GM20431 (cell line): ENCODE data around the gene ST6GALNAC5.
"Not testable (repeated sequence)": the region's sequence is repeated elsewhere in the genome, so short reads cannot be mapped to it uniquely, and the experiment has no call there.

Source experiments
- in situ Hi-C: fragments of 300-500 bp; cut with MseI, MboI; formaldehyde crosslinking; loops from one replicate; pipeline ENCODE4 v1.15.0; 2020; ENCODE audit warnings: low sequenced_read_pairs; ENCODE audit not compliant: unreplicated experiment

The ST6GALNAC5 gene

DNA sequence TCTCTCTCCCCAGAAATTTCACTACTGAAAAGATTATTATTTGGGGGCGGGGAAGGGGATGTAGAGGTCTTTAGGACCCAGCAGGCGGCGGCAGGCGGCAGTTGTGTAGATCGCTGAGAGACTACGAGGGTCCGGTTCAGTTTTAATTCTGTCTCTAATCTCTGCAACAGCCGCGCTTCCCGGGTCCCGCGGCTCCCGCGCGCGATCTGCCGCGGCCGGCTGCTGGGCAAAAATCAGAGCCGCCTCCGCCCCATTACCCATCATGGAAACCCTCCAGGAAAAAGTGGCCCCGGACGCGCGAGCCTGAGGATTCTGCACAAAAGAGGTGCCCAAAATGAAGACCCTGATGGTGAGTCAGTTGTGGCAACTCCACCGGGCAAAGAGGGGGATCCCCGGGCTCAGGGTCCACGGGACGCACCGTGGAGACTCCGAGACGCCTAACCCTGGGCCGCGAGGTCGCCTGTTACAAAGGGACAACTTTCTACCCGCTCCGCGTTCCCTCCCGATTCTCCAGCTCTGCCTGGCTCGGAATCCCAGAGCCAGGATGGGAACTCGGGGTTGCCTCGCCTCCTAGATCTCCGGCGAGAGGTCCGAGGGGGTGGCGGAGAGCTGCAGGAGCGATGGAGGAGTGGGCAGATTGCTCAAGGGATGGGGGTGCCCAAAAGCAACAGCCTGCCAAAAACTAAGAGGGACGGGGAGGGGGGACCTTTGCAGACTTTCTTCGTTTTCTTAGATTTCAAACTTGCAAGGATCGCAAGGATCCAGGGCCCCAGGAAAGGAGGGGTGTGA, at the start of gene ST6GALNAC5:
TSS of gene ST6GALNAC5 (plus strand) at position 139 of the 789 bp plus-strand sequence.
- in situ Hi-C loops = no loop called here

DNA sequence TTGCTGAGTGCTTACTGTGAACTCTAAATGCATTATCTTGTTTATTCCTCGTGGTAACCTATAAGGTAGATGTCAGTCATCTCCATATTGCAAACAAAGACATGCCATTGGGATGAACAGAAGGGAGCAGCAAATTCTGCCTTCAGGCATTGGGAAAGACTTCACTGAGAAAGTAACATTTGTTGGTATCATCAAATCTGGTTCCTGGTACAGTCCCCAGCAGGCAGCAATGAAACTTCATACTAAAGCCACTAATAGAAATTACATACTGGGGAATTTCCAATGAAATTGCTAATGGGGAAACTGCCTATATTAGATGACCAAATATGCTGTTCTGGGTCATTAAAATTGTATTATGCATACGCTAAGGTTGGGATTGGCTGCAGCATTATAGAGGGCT, 47.3 kb upstream of the ST6GALNAC5 start:
- in situ Hi-C loops = no loop called here

DNA sequence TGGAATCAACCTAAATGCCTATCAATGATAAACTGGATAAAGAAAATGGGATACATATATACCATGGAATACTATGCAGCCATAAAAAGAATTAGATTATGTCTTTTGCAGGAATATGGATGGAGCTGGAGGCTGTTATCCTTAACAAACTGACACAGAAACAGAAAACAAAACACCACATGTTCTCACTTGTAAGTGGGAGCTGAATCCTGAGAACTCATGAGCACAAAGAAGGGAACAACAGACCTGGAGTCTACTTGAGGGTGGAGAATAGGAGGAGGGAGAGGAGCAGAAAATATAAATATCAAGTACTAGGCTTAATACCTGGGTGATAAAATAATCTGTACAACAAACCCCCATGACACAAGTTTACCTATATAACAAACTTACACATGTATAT, 44.3 kb upstream of the ST6GALNAC5 start:
- in situ Hi-C loops = not testable (repeated sequence)

DNA sequence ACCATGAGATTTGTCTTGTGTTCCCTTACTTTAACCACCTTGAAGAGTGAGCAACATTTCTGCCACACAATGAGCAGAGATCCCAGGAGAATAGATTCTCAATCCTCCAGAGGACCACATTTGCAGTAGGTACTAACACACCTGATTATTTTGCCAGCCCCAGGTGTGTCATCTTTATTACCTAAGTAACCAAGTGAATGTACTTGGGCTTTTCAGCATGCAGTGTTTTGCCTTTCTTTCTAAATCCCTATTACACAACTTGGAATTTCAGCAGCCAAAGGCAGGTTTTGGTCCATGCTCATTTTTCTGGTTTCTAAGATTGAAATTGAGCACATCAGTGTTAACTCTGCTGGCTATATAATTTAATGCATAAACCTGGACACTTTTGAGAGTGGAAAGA, 43.2 kb upstream of the ST6GALNAC5 start:
- in situ Hi-C loops = no loop called here

DNA sequence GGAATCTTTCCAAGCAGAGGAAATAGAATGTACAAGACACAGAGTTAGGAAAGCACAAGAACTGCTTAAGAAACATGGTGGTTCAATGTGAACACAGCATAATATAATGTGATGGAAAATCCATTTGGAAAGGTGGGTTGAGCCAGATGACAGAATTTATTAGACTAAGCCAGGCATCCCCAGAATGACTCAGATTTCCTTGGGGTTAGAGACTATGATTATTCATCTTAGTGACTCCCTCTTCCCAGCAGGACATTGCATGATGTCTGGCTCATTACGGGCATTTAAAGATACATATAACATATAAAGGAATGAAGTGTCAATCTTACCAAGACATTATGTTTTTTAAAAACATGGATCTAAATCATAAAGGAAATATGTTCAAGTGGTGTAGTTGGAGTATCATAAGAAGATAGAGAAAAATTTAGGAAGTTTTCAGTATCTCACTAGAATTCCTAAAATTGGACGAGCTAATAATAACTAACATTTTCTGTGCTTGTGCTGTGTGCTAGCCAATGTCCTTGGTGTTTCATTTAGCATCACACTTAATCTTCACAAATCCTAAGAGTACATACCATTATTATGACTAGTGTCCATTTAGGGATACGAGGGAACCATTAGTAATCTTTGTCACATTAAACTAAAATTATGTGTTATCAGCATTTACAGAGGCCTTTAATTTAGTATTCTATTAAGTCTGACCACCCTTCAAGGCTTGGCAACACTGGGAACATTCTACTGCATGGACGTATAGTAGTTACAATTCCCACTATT, 41.0 kb upstream of the ST6GALNAC5 start:
- in situ Hi-C loops = no loop called here

DNA sequence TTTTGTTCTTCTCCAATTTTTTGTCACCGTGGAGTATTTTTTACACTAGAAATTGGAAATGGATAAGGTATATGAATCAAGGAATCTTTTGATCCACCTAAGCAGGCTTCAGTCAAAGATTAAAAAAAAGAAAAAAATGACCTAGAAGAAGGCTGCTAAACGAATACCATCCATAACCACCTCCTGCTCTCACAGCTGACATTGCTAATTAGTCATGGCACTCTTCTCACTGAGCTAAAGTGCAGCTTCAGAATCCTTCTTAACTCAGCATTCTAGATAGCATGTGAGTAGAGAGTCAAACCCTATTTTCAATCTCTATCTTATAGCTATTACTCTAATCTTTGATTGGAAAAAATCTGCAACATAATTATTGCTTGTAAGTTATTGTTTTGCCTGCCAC, 40.2 kb upstream of the ST6GALNAC5 start:
- in situ Hi-C loops = no loop called here

DNA sequence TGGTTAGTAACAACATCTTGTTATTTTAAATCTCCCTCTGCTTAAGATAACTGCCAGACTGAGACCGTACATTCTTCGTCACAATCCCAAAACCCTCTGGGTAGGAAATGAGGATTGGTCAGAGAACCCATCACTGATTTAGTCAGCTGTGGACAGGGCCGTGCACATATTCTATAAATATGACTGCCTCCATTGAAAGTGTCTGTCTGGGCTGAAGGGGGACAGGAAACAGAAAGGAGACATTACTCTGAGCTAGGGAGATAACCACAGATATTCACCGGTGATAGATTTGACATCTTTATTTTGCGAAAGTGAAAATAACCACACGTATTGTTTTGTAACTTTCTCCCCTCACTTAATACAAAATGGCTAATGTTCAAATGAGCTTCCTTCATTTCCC, 36.9 kb upstream of the ST6GALNAC5 start:
- in situ Hi-C loops = no loop called here

DNA sequence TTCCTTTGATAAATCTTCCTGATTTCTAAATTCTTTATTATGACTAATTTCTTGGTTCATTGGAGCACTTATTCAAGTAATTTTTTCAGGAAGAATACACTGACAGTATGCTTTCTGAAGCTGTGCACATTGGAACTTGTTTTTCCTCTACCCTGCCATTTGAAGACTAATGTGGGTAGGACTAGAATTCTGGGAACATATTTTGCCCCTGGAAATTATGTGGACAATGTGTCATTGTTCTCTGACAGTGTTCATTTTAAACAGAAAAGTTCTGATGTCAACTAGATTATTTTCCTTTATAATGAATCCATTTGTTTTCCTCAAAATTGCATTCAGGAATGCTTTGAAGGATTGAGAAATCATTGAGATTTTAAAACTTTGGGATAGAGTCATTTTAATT, 34.8 kb upstream of the ST6GALNAC5 start:
- in situ Hi-C loops = no loop called here

DNA sequence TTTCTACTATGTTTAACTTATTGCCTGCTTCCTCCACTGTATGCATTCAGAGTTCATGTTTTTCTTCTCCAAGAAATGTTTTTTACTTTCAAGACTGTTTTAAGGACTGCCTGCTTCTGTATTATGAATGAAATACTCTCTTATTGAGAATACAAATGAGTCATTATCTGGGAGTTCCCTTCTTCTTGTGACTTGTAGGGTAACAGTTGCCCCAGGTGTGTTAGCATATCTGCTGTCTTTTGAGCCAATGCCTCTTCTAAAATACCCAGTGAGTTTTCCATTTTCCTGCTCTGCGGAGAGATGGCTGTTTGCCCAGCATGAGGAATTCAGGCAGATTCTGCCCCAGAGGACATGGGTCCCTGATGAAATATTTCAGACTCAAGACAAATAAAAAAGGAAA, 34.1 kb upstream of the ST6GALNAC5 start:
- in situ Hi-C loops = no loop called here

DNA sequence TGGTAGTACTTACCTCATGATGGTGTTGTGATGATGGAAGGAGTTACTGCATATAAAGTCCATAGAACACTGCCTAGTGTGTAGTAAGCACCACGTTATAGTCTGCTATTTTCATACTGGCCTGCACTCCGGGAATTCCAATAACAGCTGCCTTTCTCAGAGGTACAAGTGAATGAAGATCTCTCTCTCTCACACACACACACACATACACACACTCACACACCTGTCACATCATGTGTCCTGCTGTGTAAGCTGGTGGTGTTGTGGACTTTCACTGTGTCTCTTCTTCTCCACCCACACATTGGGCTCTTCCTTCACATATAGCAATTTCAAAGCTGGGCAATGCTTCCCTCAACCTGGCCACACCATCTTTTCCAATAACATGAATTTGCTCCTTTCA, 33.4 kb upstream of the ST6GALNAC5 start:
- in situ Hi-C loops = no loop called here

DNA sequence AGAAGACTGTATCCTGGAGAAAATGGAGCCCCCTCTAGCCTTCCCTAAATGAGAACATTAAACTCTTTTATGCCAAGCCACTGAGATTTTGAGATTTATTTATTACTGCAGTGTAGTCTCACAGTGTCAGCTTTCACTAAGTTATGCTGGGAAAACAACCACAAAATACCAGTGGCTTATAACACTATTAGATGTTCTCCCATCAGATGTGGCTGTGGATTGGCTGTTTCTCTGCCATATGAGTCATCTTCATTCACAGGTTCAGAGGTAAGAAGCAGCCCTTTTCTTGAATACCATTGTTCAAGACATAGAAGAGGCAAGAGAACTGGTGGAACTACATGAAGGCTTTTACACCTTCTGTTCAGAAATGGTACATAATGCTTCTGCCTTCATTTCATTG, 32.1 kb upstream of the ST6GALNAC5 start:
- in situ Hi-C loops = no loop called here

DNA sequence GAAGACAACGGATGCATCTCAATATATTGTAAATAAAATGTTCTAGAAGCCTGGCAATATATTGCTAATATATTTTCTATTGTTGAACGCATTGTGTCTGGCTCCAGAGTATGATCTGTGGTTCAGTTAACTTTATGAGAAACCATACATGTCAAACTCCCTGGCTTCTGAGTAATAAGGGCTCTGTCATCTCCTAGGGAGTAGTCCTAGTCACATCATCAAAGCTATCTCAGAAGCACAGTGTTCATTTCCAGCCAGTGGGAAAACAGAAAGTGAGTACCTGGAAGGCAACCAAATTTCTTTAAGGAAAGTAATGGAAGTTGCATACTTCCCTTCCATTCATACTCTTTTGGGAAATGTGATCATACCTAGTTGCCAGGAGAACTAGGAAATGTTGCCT, 27.0 kb upstream of the ST6GALNAC5 start:
- in situ Hi-C loops = no loop called here

DNA sequence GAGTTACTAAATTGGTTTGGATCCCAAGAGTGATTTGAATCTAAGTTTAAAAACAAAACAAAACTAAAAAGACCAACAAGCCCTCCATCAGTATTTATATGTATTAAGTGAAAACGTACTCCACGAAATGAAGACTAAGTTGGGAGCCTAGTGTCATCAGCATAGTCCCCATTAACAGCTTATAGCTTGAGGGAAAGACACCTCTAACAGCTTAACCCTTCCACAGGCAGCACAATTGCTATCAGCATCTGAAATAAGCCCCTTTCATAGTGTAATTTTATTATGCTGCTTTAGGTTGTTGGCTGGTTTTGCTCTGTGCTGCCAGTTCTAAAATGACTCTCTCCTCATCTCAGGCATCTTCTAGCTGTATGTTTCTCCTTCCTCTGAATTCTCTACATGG, 25.8 kb upstream of the ST6GALNAC5 start:
- in situ Hi-C loops = no loop called here

DNA sequence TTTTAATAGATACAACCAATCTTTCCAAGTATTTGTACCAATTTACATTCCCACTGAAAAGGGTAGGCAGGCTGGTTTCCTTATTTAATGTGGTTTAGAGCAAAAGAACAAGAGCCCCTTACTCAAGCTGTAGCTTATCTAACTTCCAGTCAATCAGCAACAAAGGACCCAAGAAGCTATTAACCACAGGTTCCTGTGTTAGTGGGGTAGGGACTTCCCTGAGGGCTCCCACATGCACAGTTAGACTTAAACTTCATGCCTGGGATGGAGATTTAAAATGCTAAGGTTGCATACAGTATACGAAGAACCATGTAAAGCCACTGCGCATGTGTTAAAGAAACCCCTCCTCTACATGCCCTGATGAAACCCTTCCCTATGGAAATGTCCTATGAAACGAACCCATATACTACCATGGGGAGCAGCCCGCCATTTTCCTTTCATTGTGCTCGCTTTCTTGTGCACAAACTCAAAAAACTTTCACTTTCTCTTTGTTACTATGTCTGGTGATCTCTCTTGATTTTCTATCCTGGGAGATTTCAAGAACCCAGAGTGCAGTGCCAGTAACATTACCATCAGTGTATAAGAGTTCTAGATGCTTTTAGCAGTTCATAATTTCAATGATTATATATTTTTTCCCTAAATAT, 23.3 kb upstream of the ST6GALNAC5 start:
- in situ Hi-C loops = no loop called here

DNA sequence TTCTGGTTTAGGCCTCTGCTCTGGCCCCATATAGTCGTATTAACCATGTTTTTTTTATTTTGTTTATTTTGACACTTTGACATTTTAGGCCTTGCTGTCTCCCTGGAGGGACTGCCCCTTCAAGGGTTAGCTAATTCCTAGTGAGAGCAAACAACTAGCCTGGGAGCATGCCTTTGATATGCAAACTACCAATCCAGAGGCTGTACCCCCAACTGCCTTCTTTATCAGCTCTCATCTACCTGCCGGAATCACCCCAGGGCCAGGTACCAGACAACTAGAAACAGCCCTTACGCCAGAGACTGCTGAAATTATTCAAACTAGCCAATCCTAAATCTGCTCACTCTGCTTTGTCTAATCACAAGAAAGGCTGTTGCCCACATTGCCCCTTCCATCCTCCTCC, 13.0 kb upstream of the ST6GALNAC5 start:
- in situ Hi-C loops = no loop called here

DNA sequence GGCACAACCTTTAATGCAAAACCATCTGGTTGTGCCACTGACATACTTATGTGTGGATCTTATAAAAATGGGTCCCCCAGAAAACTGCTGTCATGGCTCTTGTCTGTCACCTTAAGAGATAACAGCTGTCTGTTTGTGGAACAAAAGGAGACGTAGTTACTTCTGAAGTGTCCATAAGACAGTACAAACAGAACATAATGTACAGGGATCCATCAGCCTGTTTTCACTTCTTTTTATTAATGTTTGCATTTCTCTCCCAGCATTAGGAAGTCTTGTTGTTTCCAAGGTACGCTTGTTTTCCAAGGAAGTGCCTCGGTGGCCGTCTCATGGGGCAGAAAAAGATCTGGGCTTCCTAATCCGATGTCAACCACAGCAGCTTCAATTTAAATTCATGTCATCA, 11.2 kb upstream of the ST6GALNAC5 start:
- in situ Hi-C loops = no loop called here

DNA sequence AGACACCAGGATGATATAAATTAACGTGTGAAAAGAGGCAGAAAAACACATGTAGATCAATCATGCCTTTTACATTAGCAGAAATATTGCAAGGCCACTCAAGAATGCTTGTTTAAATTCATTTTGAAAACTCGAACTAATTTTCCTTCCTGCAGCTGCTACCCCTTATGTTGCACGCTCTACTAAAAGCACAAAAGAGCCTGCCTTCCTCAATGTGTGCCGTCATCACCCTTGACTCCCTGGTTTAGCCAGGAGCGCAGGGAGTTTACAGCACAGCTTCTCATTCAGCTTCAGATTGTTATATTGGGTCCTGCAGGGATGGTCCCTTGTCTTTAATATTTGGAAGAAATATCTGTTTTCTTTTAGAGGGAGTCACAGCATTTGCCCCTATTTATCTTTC, 10.1 kb upstream of the ST6GALNAC5 start:
- in situ Hi-C loops = no loop called here

DNA sequence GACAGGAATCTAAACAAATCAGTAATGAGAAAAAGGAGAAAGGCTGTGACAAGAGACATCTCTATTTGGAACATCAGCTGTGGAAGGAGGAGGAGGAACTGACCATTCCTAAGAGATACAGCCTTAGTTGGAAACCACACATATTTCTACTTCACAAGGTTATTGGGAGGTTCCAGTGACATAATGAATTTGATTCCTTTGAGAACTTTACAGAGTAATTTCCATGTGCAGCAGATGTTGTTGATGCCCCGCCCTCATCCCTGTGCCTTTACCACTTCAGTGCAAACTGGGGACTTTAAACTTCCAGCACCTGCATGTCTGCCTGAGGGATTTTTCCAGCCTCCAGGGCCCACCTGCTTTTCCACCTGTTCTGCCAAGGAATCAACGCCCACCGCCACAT, 9.3 kb upstream of the ST6GALNAC5 start:
- in situ Hi-C loops = no loop called here

DNA sequence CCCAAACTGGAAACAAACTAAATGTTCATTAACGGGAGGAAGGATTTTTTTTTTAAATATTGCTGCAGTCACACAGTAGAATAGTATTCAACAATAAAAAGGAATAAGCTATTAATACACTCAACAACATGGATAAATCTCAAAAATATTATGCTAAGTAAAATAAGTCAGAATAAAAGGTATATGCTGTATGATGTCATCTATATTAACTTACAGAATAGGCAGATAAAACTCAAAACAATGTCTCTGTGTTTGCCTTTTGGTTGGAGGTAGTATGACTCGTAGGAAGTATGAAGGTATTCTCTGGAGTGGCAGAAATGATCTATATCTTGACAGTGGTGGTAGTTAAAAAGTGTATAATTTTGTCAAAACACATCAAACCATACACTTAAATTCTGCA, 6.1 kb upstream of the ST6GALNAC5 start:
- in situ Hi-C loops = no loop called here

DNA sequence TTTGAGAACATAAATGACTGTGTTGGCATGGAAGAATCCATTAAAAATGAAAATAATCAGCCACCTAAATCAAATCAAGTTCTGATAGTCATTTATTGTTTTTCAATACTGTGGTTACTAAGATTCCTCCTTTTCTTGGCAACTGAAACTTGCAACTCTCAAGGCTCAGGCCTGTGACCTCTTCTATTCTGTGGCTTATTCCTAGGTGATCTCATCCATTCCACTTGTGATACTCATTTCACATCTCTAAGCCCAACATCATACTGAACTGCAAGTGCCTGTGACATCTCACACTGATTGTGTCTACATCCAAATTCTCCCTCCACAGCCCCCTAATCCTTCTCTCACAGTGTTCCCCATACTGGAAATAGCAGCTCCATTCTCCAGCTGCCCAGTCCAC, 4.8 kb upstream of the ST6GALNAC5 start:
- in situ Hi-C loops = no loop called here

DNA sequence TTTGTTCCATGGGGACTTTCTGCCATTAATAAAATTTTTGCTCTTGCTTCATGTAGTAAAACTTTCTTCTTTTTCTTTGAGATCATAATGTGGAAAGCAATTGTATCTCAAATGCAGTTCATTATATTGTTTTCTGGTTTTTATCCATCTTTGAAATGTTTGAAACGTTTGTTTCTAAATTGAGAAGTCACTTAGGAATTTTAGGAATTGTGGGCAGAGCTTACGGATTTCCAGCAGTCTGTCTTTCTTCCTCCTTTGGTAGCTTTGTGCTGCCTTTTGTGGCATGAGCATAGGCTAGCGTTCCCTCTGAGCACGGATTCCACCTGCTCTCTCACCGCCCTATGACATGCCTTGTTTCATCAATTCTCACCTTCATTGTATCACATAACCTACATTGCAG, 2.9 kb upstream of the ST6GALNAC5 start:
- in situ Hi-C loops = no loop called here
